NCI-H128 (cell line): ENCODE data around the gene ZCCHC7.

Source experiments
- DNase-seq: peaks from one replicate; lab custom pipeline; 2025; ENCODE audit not compliant: unreplicated experiment; lab: John Stamatoyannopoulos, UW

ZCCHC7 gene

GRCh38 chr9:37243588-37244345, 123.4 kb downstream of the ZCCHC7 start:
- DNase-seq: no peak

GRCh38 chr9:37246826-37247225, 126.5 kb downstream of the ZCCHC7 start:
- no peak for DNase-seq

GRCh38 chr9:37248651-37249163, 128.3 kb downstream of the ZCCHC7 start:
- DNase-seq: no peak

DNA sequence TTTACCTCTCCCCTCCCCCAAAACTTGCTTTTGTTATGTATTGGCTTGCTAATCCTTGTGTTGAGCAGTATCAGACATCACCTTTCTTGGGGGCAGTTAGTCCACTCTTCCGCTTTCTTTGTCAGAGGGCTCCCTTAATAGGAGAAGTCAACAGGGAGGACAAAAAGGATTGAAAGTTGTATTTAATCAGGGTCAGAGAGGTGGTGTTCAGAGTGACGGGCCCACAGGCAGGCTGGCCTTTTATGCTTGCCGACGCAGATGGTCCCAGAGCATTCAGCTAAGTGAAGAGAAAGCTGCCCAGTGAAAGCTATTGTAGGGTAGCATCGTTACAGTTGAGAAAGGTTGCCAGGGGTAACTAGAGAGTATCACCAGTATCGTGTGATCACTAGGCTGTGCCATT, 131.1 kb downstream of the ZCCHC7 start:
- DNase-seq: peak; percentile 32

DNA sequence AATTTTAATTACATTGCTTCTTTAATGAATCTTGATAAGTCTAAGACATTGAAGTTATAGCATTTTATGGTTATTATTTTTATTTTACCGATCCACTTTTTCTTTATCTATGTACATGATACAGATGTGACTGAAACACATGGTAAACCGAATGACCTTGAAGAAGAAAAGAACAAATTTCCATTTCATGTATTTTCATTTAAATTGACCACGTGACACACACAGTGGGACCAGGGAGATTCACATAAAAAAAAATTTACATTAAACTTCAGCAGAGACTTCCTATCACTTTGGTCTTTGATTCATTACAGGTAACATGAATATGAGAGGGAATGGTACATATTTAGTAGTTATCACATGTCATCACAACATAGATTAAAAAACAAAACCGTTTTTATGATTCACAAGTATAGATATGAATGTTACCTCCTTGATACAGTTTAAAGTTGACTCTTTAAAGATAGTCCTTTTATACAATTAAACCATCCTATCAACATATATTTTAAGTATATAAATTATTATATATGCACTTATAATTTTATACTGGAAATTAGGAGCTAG, 133.1 kb downstream of the ZCCHC7 start:
- DNase-seq: no peak

GRCh38 chr9:37255187-37255586, 134.8 kb downstream of the ZCCHC7 start:
- DNase-seq: no peak

DNA sequence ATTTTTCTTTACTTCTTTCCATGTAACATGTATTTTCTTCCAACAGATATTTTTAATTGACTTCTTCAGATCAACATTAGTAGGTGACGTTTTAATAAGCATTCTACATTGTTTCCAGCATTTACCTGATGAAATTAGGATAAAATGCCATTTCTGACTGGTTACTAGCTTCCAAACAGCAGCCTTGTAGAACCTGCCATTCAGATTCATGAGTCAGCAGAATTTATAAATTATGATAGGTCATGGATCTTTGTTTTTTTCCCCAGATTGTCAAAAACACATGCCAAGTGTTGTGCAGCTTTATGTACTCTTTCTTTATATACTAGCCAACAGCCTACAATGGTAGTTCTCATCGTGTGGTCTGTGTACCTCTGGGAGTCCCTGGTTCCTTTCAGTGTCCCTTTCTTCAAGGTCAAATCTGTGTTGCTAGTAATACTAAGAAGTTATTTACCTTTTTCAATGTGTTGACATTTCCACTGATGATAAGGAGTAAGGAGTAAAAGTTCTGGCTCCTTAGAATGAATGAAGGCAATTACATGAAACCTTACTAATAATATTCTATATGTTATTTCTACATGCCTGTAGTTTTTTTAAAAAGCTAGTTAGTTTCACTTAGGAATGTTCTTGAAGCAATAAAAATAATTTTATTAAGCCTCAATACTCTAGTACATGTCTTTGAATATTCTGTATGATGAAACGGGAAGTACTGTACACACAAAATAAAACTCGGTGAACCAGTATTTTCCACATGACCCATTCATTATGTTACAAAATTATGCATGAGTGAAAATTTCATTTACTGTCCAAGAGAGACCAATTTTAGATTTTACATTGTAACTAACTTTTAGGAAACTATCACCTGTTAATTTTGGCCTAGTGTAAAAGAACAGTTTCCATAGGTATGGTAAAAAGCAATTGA, 135.8 kb downstream of the ZCCHC7 start:
- no peak for DNase-seq

DNA sequence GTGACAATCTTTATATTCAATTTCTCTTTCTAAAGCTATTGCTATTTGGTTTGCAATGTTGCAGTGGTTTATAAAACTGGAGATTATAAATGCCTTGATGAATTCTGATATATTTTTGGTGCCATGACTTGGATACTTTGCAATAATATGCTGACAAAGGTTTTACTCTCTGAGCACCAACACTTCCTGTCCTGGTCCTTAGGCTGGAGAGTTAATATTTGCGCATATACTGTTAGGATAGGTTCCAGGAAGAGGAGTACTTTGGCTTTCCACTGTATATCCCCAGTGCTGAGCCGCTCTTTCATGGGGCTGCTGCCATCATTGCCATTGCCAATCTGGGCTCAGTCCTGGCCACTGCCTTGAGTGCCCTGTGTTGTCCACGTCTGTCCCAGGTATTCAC, 139.6 kb downstream of the ZCCHC7 start:
- DNase-seq: no peak

- DNase-seq: no peak
Measured at GRCh38 chr9:37262410-37262809, 142.0 kb downstream of the ZCCHC7 start.

DNA sequence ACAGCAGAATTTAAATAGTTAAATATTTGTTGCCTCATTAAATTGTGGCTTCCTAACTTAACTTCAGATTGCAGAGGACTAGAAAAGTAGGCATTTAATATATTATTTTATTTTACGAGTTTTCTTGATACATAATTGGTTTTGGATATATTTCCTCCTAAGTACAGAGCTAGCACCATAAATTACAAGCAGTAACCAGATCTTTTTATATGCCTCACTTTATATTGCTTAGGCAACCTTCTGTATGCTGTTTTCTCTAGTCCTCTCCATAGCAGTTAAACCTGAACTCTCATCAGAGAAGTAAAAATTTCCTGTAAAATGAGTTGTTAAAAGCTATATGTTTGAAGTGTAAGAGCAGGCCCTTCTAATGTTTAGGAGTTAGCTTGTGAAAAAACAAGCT, 144.2 kb downstream of the ZCCHC7 start:
- no peak for DNase-seq

DNA sequence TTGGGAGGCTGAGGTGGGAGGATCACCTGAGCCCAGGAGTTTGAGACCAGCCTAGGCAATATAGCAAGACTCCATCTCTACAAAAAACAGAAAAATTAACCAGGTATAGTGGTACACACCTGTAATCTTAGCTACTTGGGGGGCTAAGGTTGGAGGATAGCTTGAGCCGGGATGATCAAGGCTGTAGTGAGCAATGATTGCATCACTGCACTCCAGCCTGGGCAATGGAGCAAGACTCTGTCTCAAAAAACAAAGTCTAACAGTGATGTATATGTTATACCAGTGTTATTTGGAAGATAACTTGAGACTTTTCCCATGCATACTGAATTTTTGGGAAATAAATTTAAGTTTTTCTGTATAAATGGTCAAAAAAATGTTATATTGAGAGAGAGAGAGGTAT, 146.3 kb downstream of the ZCCHC7 start:
- DNase-seq: no peak

- no peak for DNase-seq
Measured at GRCh38 chr9:37269221-37269620, 148.8 kb downstream of the ZCCHC7 start.

DNA sequence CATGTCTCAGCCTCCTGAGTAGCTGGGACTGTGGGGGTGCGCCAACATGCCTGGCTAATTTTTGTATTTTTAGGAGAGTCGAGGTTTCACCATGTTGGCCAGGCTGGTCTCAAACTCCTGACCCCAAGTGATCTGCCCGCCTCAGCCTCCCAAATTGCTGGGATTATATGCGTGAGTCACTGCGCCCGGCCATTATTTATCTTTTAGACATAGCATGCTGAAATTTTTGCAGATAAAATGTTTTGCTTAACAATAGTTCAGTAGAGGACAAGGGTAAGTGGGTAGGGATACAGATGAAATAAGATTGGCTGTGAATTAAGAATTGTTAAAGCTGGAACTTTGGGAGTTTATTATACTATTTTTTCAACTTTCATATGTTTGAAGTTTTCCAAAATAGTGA, 151.3 kb downstream of the ZCCHC7 start:
- no peak for DNase-seq

DNA sequence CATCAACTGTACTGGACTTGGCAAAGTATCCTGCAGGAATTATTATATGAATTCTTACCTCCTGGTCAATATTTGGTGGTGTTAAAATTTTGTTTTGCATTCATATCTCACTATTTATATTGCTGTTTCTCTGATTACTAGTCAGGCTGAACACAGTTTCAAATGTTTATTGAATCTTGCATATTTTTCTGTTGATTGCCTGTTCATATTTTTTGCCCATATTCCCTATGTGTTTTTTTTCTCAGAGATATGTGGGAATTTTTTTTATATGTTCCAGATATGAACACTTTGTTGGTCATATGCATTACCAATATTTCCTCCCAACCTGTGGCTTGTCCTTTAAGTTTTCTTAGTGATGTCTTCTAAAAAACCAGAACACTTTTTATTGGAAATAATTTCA, 153.2 kb downstream of the ZCCHC7 start:
- DNase-seq: no peak

GRCh38 chr9:37281541-37281940, 161.2 kb downstream of the ZCCHC7 start:
- DNase-seq: no peak

DNA sequence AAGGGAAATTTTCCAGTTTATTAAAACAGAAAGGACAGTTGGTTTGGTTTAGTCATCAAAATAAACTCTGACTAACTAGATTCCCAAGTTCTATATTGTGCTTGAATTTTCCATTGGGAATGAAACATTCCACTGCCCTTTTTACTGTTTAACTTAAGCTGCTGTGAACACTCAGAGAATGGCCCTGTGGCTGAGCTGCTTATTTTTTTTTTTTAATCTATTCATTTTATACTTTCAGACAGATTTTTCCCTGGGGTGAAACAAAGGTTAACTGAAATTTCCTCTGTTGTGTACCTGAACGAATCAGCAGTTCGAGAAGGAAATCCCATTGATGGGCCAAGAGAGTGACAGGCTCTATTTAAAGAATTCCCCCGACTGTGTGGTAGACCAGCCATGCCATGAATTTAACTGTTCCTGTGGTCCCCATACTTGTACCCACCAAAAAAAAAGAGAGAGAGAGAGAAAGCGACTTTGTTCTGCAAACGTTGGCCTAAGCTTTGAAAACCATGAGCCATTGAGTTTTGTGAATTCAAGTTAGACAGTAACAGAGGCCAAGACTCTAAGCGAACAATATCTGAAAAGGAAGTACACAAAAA, 163.5 kb downstream of the ZCCHC7 start:
- DNase-seq: no peak

- DNase-seq: no peak
Measured at GRCh38 chr9:37284636-37285035, 164.3 kb downstream of the ZCCHC7 start.

GRCh38 chr9:37286530-37287175, 166.3 kb downstream of the ZCCHC7 start:
- no peak for DNase-seq

GRCh38 chr9:37287317-37287716, 166.9 kb downstream of the ZCCHC7 start:
- no peak for DNase-seq

DNA sequence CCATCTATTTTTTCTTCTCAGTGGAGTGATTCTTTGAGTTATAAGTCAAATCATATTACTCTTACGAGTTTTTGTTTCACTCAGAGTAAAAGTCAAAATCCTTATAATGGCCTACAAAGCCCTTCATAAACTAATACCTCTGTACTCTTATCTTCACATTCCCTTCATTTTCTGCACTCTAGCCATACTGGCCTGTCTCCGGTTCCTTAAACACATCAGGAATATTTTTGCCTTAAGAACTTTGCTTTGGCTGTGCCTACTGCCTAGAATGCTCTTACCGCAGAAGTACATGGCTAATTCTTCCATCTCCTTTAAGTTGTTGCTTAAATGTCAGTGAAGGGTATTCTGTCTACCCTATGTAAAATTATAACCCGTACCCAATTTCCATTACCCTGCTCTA, 169.3 kb downstream of the ZCCHC7 start:
- no peak for DNase-seq
